Liver (tissue), 3 donors: ENCODE data around the gene ITGA6.

Experiments used
- GABPA ChIP-seq, 2 donors: IDR thresholded peaks in 1 of 2; conservative IDR thresholded peaks in 1 of 2; 2 replicates each; pipeline ENCODE4 v1.6.1; 2016; ENCODE audit warnings: antibody characterized with exemption in 2 of 2, mild to moderate bottlenecking in 1 of 2, moderate library complexity in 1 of 2
- JUND ChIP-seq, 2 donors: IDR thresholded peaks; 2 replicates each; pipeline ENCODE4 v1.6.1; 2016; ENCODE audit warnings: antibody characterized with exemption in 2 of 2
- RAD21 ChIP-seq, 2 donors: IDR thresholded peaks; 2 replicates each; pipeline ENCODE4 v1.6.1; 2016; ENCODE audit warnings: antibody characterized with exemption in 2 of 2, mild to moderate bottlenecking in 2 of 2
- SP1 ChIP-seq: IDR thresholded peaks from 2 replicates; pipeline ENCODE4 v1.6.1; 2018; ENCODE audit warnings: antibody characterized with exemption, mild to moderate bottlenecking
- TAF1 ChIP-seq: conservative IDR thresholded peaks from 2 replicates; pipeline ENCODE4 v1.6.1; 2016; ENCODE audit warnings: antibody characterized with exemption, mild to moderate bottlenecking
- YY1 ChIP-seq: IDR thresholded peaks from 2 replicates; pipeline ENCODE4 v1.6.1; 2016; ENCODE audit warnings: antibody characterized with exemption, mild to moderate bottlenecking
- TF ChIP-seq, protein P1 (sequence below): fragments of 150-350 bp; IDR thresholded peaks from 2 replicates; pipeline ENCODE4 v1.5.1; 2017; ENCODE audit warnings: improper control_type of control experiment, low read depth, low read length; ENCODE audit not compliant: missing input control
- TF ChIP-seq, protein P2 (sequence below): IDR thresholded peaks from 2 replicates; pipeline ENCODE4 v1.6.1; 2016; ENCODE audit warnings: antibody characterized with exemption
- donor health status: healthy.
- donor health status: healthy.

DNA sequence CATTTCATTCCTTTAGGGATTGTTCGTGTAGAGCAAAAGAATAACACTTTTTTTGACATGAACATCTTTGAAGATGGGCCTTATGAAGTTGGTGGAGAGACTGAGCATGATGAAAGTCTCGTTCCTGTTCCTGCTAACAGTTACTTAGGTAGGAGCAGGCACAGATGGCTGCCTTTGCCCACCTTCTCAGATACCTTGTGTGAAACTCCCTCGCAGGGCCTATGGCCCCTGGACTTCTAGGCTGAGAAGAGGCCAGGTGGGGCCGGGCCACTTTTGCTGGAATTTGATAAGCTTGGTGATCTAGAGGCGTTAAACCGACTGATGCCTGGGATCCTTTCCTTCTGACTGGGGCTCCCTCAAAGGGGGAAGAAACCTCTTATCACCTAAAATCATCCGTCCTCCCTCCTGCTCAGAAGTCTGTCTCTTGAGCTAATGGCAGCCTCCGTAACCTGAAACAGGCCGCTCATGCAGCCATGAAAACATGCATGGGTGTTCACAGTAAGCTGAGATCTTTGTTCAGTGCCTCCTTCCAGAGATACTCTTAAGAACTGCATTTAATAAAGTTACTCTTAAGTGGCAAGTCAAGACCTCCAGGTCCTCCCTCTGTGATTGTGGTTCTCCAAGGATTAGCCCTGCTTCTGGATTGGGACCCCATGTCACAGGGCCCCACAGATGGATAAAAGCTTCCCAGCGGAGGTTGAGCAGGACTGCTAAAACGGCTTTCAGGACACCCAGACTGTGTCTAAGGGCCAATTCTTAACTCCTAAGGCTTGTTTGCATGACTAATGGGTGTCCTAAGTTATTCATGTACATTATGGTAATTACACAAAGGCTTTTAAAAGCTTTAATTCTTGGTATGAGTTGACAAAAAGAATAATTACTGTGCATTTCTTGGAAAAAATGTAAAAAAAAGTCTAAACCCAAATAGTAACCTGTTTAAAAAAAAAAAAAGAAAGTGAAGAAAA, 43.9 kb downstream of the ITGA6 start:
- TF ChIP-seq, protein P1, sequence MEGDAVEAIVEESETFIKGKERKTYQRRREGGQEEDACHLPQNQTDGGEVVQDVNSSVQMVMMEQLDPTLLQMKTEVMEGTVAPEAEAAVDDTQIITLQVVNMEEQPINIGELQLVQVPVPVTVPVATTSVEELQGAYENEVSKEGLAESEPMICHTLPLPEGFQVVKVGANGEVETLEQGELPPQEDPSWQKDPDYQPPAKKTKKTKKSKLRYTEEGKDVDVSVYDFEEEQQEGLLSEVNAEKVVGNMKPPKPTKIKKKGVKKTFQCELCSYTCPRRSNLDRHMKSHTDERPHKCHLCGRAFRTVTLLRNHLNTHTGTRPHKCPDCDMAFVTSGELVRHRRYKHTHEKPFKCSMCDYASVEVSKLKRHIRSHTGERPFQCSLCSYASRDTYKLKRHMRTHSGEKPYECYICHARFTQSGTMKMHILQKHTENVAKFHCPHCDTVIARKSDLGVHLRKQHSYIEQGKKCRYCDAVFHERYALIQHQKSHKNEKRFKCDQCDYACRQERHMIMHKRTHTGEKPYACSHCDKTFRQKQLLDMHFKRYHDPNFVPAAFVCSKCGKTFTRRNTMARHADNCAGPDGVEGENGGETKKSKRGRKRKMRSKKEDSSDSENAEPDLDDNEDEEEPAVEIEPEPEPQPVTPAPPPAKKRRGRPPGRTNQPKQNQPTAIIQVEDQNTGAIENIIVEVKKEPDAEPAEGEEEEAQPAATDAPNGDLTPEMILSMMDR, result no peak
- no peak for TF ChIP-seq RAD21 (IDR thresholded peaks at IDR 0.05)
- TF ChIP-seq YY1, result no peak
- no peak for TF ChIP-seq TAF1
- TF ChIP-seq, protein P2, sequence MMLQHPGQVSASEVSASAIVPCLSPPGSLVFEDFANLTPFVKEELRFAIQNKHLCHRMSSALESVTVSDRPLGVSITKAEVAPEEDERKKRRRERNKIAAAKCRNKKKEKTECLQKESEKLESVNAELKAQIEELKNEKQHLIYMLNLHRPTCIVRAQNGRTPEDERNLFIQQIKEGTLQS, result no peak
- TF ChIP-seq SP1, result no peak
- TF ChIP-seq JUND (IDR thresholded peaks at IDR 0.05), result no peak
- TF ChIP-seq GABPA (IDR thresholded peaks at IDR 0.05 in 1 of 2, conservative IDR thresholded peaks at IDR 0.05 in 1 of 2), result no peak
